Activated CD4-positive, alpha-beta T cell treated with anti-CD3 and anti-CD28 coated beads, Interleukin-2, Interleukin-4, amounts not matched to agents 100 ng/mL and 50 ng/mL, durations not matched to agents 16 hours and 8 hours (primary cell): ENCODE data around the gene CRYZ.

Experiments used
- DNase-seq: peaks from one replicate; pipeline ENCODE4 v3.0.0-alpha.2; 2020; ENCODE audit warnings: low spot score

CRYZ gene

GRCh38 chr1:74729741-74730478 lies 2.9 kb downstream of the CRYZ start:
- peak; percentile 50 for DNase-seq

DNA sequence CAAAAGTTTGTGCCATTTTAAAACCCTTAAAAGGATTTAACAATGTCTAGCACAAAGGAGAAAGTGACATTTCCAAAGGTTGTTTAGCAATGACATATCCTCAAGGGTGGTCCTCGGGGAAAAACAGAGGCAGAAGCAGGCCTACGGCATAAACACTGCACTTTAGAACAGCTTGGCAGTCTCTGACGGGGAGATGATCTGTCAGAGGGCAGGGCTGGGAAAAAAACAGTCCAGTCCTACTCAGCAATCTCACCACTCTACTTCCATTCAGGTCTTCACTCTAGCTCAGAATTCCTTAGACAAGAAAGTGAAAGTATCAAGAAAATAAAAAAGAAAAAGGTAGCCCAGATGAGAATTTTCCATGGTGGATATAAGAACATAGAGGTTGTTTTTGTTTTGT lies 4.1 kb downstream of the CRYZ start:
- DNase-seq = no peak

GRCh38 chr1:74726063-74726462 lies 6.8 kb downstream of the CRYZ start:
- DNase-seq = no peak

DNA sequence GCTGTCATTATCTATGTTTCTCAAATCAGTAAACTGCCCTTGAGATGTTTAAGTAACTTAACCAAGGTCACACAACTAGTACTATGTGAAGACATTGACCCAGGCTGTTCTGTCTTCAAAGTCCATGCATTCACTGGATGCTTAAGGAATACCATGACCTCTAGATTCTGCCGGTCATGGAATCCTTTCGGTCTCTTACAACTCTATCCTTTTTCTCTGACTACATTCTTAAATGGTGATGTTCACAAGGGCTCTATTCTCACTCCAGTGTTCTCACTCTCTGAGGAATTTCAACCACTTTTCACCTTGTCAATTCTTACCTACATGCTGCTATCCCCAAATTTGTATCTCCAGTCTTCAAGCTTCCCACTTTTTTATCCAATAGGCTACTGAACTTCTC lies 15.2 kb downstream of the CRYZ start:
- no peak for DNase-seq

GRCh38 chr1:74716822-74717221 lies 16.0 kb downstream of the CRYZ start:
- DNase-seq = no peak

DNA sequence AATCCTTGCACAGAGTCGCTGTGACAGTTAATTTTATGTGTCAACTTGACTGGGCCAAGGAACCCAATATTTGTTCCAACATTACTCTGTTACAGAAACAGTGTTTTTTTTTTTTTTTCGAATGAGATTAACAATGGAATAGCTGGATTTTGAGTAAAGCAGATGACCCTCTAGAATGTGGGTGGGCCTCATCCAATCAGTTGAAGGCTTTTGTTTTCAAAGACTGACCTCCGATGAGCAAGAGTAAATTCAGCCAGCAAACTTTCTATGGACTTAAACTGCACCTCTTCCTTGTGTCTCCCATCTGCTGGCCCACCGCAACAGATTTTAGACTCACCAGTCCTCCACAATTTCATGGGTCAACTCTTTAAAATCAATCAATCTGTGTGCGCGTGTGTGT lies 17.0 kb downstream of the CRYZ start:
- DNase-seq = no peak

DNA sequence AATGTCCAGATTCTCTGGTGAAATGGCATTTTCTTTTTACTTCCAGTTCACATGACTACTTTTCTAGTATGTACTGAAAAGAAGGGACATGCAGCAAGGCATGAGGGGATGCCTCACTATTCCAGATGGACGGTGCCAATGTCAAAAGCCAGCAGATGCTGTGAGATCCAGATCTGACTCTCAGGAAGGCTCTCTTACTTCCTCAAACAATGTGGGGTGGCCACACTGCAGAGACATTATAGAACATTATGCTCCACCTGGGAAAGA lies 17.7 kb downstream of the CRYZ start:
- no peak for DNase-seq

- no peak for DNase-seq
Measured at GRCh38 chr1:74714429-74715235, 18.2 kb downstream of the CRYZ start.

DNA sequence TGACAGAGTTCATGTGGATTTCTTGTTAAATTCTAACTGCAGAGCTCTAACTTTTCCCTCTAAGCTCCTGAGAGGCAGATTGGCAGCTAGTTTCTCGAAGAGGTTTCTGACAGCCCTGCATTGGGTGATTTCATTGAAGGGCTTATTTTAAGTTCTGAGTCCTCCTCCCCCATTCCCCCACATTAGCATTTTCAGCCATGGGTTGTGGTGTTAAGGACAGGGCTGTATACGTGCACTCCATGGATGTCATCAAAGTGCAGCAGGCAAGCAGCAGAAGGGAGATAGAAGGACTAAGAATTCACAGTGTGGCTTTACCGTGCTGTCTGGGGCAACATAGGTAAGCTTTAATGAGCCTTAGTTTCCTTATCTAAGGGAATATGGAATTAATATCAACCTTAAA lies 19.0 kb downstream of the CRYZ start:
- no peak for DNase-seq

DNA sequence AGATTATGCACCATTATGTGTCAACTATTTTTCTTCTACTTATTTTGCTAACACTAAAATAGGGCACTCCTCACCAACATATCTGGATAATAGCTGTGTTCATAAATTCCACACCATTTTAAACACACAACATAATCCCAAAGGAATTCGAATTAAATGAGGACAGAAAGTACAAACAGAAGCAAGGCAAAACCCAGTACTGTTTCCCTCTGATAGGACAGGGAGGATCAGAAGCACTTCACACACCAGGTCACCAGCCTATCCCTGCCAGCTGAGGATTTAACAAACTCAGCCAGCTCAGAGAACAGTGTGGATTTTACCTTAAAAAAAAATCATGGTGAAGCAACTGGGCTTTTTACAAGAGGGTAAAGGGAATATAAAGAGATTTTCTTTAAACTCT lies 20.0 kb downstream of the CRYZ start:
- DNase-seq = no peak

GRCh38 chr1:74703386-74704182 lies 29.3 kb downstream of the CRYZ start:
- no peak for DNase-seq

DNA sequence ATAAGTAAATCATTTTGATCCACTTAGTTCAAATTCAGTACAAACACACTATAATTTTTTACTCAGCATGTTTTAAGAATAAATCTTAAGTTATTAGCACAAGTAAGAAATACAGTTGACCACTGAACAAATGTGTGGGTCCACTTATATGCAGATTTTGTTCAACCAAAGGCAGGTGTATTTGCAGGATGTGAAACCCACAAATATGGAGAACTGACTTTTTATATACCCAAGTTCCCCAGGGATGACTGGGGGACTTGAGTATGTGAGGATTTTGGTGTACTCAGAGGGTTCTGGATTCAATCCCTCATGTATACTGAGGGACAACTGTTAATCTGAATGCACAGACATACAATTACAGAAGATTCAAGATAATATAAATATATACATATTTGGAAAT lies 33.5 kb downstream of the CRYZ start:
- no peak for DNase-seq

DNA sequence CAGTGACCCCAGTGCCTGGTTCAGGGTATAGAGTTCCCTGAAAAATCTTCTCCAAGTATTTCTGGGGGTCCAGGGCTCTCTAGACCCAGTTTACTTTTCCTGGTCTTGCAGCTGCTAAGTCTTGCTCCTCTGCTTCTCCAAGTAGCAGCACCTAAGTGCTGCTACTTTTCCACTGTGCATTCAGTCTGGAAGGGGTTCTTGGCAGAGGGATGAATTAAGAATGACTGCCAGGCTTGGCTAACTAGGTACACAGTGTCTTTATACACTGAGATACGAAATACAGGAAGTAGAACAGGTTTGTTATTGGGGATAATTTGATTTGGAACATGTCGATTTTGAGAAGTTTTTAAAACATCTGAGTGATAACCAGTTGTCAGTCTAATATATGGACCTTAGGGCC lies 35.0 kb downstream of the CRYZ start:
- DNase-seq = no peak

DNA sequence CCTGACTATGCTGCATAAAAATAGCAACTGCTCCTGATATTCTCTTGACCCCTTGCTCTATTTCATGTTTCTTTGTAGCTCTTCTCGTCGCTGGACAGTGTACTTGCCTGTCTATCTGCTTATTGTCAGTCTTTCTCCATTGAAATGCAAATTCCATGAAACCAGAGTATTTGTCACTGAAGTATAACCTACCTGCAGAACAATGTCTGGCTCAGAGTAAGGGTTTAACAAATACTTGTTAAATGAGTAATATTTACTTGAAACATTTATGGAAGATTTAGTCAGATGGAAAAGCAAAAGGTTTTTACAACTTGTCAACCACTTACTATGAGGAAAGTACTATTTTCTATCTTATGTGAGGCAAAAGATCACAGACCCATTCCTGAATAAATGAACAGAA lies 39.4 kb downstream of the CRYZ start:
- DNase-seq = no peak

GRCh38 chr1:74690909-74691308 lies 41.9 kb downstream of the CRYZ start:
- DNase-seq = no peak

GRCh38 chr1:74690364-74690696 lies 42.5 kb downstream of the CRYZ start:
- no peak for DNase-seq

- DNase-seq = peak; percentile 66
Measured at GRCh38 chr1:74689621-74690363, 43.1 kb downstream of the CRYZ start.

DNA sequence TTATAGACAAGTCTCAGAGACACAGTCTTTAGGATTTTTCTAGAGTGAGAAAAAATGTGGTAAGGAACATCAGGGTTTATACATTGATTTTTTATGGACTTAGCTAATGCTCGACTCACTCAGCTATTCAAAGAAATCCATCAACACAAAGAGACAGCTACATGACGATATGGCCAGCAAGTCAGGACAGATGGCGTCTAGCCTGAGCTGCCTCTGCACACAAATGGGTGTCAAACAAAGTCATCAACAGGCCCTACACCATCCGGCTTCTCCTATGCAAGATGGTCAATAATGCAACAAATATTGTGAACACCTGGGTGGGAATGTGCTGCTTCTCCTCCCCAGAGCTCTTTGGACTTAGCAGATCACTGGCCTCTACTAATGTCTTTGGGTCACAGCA lies 45.9 kb downstream of the CRYZ start:
- no peak for DNase-seq

DNA sequence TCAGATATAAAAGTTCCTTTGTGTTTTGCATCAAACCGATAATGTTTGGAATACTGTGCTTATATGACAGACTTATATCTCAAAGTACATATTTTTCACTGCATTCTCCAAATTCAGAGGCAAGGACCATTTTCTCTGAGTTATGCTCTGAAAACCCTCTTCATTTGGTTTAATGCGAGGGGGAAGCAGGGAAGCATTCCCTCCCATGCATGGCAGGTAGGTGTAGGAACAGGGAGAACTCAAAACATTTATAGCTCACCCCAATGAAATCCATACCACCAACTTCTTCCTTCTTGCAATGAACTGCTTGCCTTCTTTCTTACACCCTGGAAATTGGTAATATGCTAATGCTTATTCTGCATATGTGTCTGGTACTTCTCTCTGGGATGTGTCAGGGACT lies 48.5 kb downstream of the CRYZ start:
- DNase-seq = no peak

GRCh38 chr1:74683656-74684055 lies 49.2 kb downstream of the CRYZ start:
- no peak for DNase-seq

- DNase-seq = no peak
Measured at GRCh38 chr1:74681851-74682250, 51.0 kb downstream of the CRYZ start.

GRCh38 chr1:74681449-74681848 lies 51.4 kb downstream of the CRYZ start:
- peak; percentile 55 for DNase-seq

- DNase-seq = no peak
Measured at GRCh38 chr1:74681001-74681400, 51.8 kb downstream of the CRYZ start.
